Glutamatergic neuron (in vitro differentiated cells): Measurements from ENCODE around the gene MBD4. TPM values are rescaled to one million over a fixed set of nuclear protein-coding genes. Genes with fewer than 3 reads are reported as not detected.

Source experiments
- DNase-seq: peaks from one replicate; pipeline ENCODE4 v3.0.0; 2022
- H3K27ac Mint-ChIP-seq: one replicate; pipeline ENCODE4 v1.8.0; 2020; ENCODE audit warnings: mild to moderate bottlenecking, mixed read lengths, inconsistent platforms; ENCODE audit not compliant: unreplicated experiment
- H3K27me3 Mint-ChIP-seq: one replicate; pipeline ENCODE4 v1.8.0; 2020; ENCODE audit warnings: mild to moderate bottlenecking, moderate library complexity, mixed read lengths, inconsistent platforms; ENCODE audit not compliant: unreplicated experiment
- H3K36me3 Mint-ChIP-seq: one replicate; pipeline ENCODE4 v1.8.0; 2020; ENCODE audit warnings: mild to moderate bottlenecking, mixed read lengths, inconsistent platforms; ENCODE audit not compliant: unreplicated experiment
- H3K4me1 Mint-ChIP-seq: one replicate; pipeline ENCODE4 v1.8.0; 2020; ENCODE audit warnings: mild to moderate bottlenecking, low read depth, mixed read lengths, inconsistent platforms; ENCODE audit not compliant: unreplicated experiment
- H3K4me3 Mint-ChIP-seq: one replicate; pipeline ENCODE4 v1.8.0; 2020; ENCODE audit warnings: mild to moderate bottlenecking, mixed read lengths, inconsistent platforms; ENCODE audit not compliant: unreplicated experiment
- H3K9me3 Mint-ChIP-seq: one replicate; pipeline ENCODE4 v1.8.0; 2020; ENCODE audit warnings: mild to moderate bottlenecking, moderate library complexity, mixed read lengths, inconsistent platforms; ENCODE audit not compliant: unreplicated experiment
- CTCF ChIP-seq: fragments of 200-600 bp; sonication (generic); IDR thresholded peaks from one replicate; pipeline ENCODE4 v1.5.0; 2021; ENCODE audit not compliant: partially characterized antibody, unreplicated experiment
- total RNA-seq: library from RNA; stranded (reverse); fragmentation: NEBNext Ultra II Directional; extraction: Animal tissue kit (Norgen Biotek cat#: 25700); gene quantifications from one replicate; pipeline ENCODE4 v1.2.1, GENCODE V29; 2021; ENCODE audit not compliant: unreplicated experiment

The MBD4 gene
- total RNA-seq, 1 donor from 2014 or later, result 21.3 TPM

- no peaks in the 10 kb centered on the region for H3K9me3 Mint-ChIP-seq
- no peak for DNase-seq
- H3K27me3 Mint-ChIP-seq, result no peaks in the 10 kb centered on the region
- H3K4me1 Mint-ChIP-seq, result peaks cover 7% of the 10 kb centered on the region
- H3K27ac Mint-ChIP-seq, result no peak overlapping the region
- no peak overlapping the region for H3K4me3 Mint-ChIP-seq
- TF ChIP-seq CTCF, result no peak
- no peaks in the 10 kb centered on the region for H3K36me3 Mint-ChIP-seq
Observed at GRCh38 chr3:129453732-129454131, 14.0 kb upstream of the MBD4 start.

GRCh38 chr3:129449279-129450115 is 9.7 kb upstream of the MBD4 start:
- Mint-ChIP-seq H3K4me3 (no peak overlapping the region), H3K4me1 (peaks cover 7% of the 10 kb centered on the region), H3K27ac (no peak overlapping the region), H3K27me3 (no peaks in the 10 kb centered on the region), H3K36me3 (no peaks in the 10 kb centered on the region), H3K9me3 (no peaks in the 10 kb centered on the region)
- no peak for TF ChIP-seq CTCF
- no peak for DNase-seq

GRCh38 chr3:129448186-129448895 is 8.6 kb upstream of the MBD4 start:
- Mint-ChIP-seq H3K36me3 (no peaks in the 10 kb centered on the region), H3K4me3 (no peak overlapping the region), H3K4me1 (peaks cover 7% of the 10 kb centered on the region), H3K9me3 (no peaks in the 10 kb centered on the region), H3K27ac (no peak overlapping the region), H3K27me3 (no peaks in the 10 kb centered on the region)
- DNase-seq, result no peak
- TF ChIP-seq CTCF, result no peak

GRCh38 chr3:129446926-129447325 is 7.2 kb upstream of the MBD4 start:
- no peaks in the 10 kb centered on the region for H3K27me3 Mint-ChIP-seq
- DNase-seq, result no peak
- H3K4me3 Mint-ChIP-seq, result no peak overlapping the region
- H3K4me1 Mint-ChIP-seq, result peaks cover 7% of the 10 kb centered on the region
- no peak for TF ChIP-seq CTCF
- H3K9me3 Mint-ChIP-seq, result no peaks in the 10 kb centered on the region
- H3K36me3 Mint-ChIP-seq, result no peaks in the 10 kb centered on the region
- H3K27ac Mint-ChIP-seq, result no peak overlapping the region

- Mint-ChIP-seq H3K27me3 (peaks cover 3% of the 10 kb centered on the region), H3K9me3 (peaks cover 2% of the 10 kb centered on the region), H3K4me3 (no peak overlapping the region), H3K27ac (no peak overlapping the region), H3K36me3 (no peaks in the 10 kb centered on the region), H3K4me1 (peaks cover 17% of the 10 kb centered on the region)
- DNase-seq, result no peak
- TF ChIP-seq CTCF, result no peak
Observed at GRCh38 chr3:129445471-129445870, 5.7 kb upstream of the MBD4 start.
